Testis (tissue), 2 donors: ENCODE results near the gene ERBIN.

Experiments
- CTCF ChIP-seq, 3 experiments: fragments of 450-650 bp in 2 of 3; fragments of 200-600 bp in 1 of 3; sonication (generic) in 1 of 3; IDR thresholded peaks; one replicate each; pipeline ENCODE4 v1.5.1; 2016 to 2019; ENCODE audit warnings: antibody characterized with exemption in 3 of 3, mild to moderate bottlenecking in 2 of 3, moderate library complexity in 1 of 3
- POLR2A ChIP-seq: fragments of 450-650 bp; IDR thresholded peaks from one replicate; pipeline ENCODE4 v1.6.1; 2017; ENCODE audit warnings: antibody characterized with exemption, mild to moderate bottlenecking, moderate library complexity

- TF ChIP-seq CTCF (IDR thresholded peaks at IDR 0.05) (no peak), POLR2A (no peak)
These were observed 44.3 kb downstream of the ERBIN start for GRCh38 chr5:65970481-65971367.
